GM19395 (cell line): Measurements from ENCODE around the gene CYB5R2.

ENCODE experiments used
- ATAC-seq: cut with Tn5 transposase; IDR thresholded peaks from one replicate; pipeline ENCODE4 v1.9.1; 2021; ENCODE audit warnings: mild to moderate bottlenecking, moderate library complexity; ENCODE audit not compliant: unreplicated experiment

The CYB5R2 gene

GRCh38 chr11:7638710-7639642, 34.3 kb downstream of the CYB5R2 start:
- ATAC-seq: peak; percentile 82

DNA sequence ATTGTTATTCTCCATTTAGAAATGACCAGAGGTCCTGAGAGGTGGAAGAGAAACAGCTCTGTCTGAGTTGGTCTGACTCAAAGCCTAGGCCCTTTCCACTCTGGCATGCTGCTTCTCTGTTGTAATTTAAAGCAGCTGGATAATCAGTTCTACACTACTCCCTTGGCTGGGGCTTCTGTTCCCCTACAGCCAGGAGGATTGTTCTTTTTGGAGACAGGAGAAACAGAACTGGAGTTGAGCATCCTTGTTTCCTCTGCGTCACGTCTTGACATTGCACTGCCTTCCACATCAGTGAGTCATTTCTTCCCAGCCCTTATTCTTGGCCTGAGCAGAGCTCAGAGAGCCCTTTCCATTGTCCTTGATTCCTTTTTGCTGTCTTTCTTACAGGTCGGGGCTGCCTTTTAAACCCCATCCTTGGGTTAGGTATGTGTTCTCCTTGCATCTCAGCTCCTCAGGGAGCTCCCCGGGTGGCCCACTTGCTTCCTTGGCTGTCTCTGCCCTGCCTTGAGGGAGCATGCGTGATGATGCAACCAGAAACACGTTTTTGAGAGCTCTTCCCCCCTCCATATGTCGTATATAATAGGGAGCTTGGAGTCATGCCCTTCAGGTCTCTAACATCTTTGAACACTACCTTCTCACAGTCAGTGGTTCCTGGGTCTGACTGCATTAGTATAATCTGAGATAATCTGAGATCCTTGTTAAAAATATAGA, 35.7 kb downstream of the CYB5R2 start:
- ATAC-seq: no peak

DNA sequence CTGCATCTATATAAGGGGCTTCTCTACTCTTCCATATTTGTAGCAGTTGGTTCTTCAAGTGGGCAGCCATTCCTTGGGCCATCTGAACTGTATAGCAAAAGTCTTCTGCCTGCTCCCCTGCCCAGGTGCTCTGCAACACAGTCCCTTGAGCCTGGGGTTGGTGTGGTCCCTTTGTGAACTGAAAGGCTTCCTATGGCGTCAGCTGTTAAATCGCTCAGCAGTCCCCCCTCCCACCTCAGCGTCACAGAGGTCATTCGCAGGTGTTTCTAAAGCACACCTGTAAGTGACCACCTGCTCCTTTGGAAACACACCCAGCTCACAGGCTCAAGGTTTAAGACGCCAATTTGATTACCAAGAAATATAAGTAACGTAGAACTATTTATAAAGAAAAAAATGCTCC, 37.0 kb downstream of the CYB5R2 start:
- no peak for ATAC-seq

DNA sequence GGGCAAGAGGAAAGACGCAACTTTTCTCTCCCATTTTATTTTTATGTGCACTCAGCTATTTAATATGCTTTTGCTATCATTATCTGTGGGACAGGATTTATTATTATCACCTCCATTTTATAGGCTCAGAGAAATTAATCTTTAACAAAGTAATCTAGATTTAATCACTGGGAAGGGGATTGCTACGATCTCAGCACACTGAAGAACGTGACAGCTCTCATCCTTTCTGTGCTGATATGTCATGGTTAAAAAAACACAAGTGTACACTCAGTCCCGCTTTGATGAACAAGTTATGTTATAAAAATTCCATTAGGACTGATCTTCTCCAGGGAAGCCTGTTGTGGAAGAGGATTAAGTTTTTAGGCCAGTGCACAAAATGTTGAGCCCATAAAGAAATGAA, 37.6 kb downstream of the CYB5R2 start:
- ATAC-seq: no peak

- no peak for ATAC-seq
These were observed 38.2 kb downstream of the CYB5R2 start for GRCh38 chr11:7635137-7635536.

- ATAC-seq: no peak
These were observed 41.1 kb downstream of the CYB5R2 start for GRCh38 chr11:7632211-7632610.

DNA sequence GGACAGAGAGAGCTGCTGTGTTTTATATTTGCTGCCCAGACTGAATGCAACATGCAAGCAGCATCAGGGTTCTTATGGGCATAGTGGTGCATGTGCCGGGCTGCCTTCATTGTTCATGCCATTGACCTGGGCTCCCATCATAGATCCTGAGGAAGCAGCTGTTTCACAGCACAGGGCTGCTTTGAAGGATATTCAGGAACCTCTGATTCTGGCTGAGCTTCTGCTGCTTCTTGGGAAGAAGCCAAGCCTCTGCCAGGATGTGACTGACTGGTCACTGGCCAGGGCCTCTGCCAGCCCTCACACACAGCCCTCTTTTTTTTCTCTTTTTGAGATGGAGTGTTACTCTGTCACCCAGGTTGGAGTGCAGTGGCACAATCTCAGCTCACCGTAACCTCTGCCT, 43.3 kb downstream of the CYB5R2 start:
- ATAC-seq: no peak

DNA sequence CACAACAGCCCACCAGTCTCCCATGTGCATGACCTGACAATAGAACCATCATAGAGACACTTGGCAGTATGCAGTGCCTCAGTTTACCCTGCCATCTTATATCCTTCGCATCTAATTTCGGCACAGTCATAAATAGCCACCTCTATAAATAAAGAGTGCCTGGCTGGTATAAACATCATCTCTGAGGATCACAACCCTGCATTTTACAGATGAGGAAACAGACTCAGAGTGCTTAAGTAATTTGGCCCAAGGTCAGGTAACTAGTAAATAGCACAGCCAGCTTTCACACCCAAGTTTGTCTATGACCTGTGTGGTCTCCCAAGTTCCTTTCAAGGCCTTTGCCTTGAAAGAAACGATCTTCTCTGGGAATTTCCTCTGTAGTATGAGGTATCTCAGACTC, 44.6 kb downstream of the CYB5R2 start:
- no peak for ATAC-seq

DNA sequence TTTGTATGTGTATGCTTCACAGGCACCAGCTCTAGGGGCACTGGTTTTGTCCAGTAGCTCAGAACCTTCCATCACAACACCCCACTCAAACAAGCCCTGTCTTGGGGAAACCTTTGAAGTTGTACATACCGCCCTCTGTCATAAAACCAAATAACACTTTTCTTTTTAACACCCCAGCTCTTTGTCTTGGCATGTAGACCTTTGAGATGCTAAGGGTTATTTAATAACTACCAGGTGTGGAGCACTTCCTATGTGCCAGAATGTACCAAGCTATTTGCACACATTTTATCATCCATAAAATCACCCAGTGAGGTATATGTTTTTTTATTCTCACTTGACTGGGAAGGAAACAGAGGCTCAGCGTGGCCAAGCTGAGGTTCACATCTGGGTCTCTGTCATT, 50.6 kb downstream of the CYB5R2 start:
- no peak for ATAC-seq

GRCh38 chr11:7621554-7621953, 51.7 kb downstream of the CYB5R2 start:
- no peak for ATAC-seq

- no peak for ATAC-seq
These were observed 52.2 kb downstream of the CYB5R2 start for GRCh38 chr11:7621090-7621489.

- ATAC-seq: no peak
These were observed 54.0 kb downstream of the CYB5R2 start for GRCh38 chr11:7619322-7619721.

GRCh38 chr11:7617032-7617431, 56.3 kb downstream of the CYB5R2 start:
- ATAC-seq: no peak
